Right atrium auricular region (tissue), 2 donors: ENCODE results near the gene KHDRBS1. TPM values are rescaled to one million over a fixed set of nuclear protein-coding genes. Genes with fewer than 3 reads are reported as not detected.

Source experiments
- DNase-seq: peaks from one replicate; pipeline ENCODE4 v3.0.0-alpha.2; 2019; ENCODE audit warnings: low spot score
- H3K27ac ChIP-seq, 2 donors: fragments of 200-600 bp; sonication (generic); 1 replicate in 1 of 2; 2 replicates in 1 of 2; pipeline ENCODE4 v1.5.1; 2016 to 2019
- H3K27me3 ChIP-seq, 2 donors: fragments of 200-600 bp; sonication (generic); one replicate each; pipeline versions ENCODE4 v1.5.1 to v1.6.0; 2017 to 2019
- H3K36me3 ChIP-seq: fragments of 200-600 bp; sonication (generic); one replicate; pipeline ENCODE4 v1.5.1; 2016
- H3K4me1 ChIP-seq, 2 donors: fragments of 200-600 bp; sonication (generic); one replicate each; pipeline versions ENCODE4 v1.5.1 to v1.6.0; 2017 to 2019
- H3K4me3 ChIP-seq, 2 donors: fragments of 200-600 bp; sonication (generic); 1 replicate in 1 of 2; 2 replicates in 1 of 2; pipeline ENCODE4 v1.5.1; 2017 to 2019; ENCODE audit warnings: mild to moderate bottlenecking in 1 of 2, moderate library complexity in 1 of 2
- H3K9me3 ChIP-seq, 2 donors: fragments of 200-600 bp; sonication (generic); one replicate each; pipeline ENCODE4 v1.5.1; 2019
- CTCF ChIP-seq, 2 donors: fragments of 200-600 bp; sonication (generic); IDR thresholded peaks; one replicate each; pipeline ENCODE4 v1.5.1; 2019; ENCODE audit warnings: antibody characterized with exemption in 2 of 2
- total RNA-seq, 2 donors: library from RNA; depleted of rRNA; stranded (reverse); fragments of >200 nt; gene quantifications; one replicate each; pipeline ENCODE4 v1.1.0, GENCODE V29; 2016

Gene KHDRBS1
- total RNA-seq, 2 donors from 2014 or later: 44.5 to 47.2 TPM

GRCh38 chr1:31980835-31981455 lies 32.7 kb upstream of the KHDRBS1 start:
- Histone ChIP-seq H3K9me3 (no peaks in the 10 kb centered on the region), H3K4me3 (no peak overlapping the region), H3K36me3 (no peaks in the 10 kb centered on the region), H3K4me1 (peaks cover 0 to 4% of the 10 kb centered on the region in 2 donors), H3K27ac (no peak overlapping the region), H3K27me3 (no peaks in the 10 kb centered on the region)
- no peak for TF ChIP-seq CTCF (IDR thresholded peaks at IDR 0.05)
- DNase-seq: no peak

GRCh38 chr1:31981456-31981839 lies 32.2 kb upstream of the KHDRBS1 start:
- TF ChIP-seq CTCF (IDR thresholded peaks at IDR 0.05): no peak
- Histone ChIP-seq H3K9me3 (no peaks in the 10 kb centered on the region), H3K36me3 (no peaks in the 10 kb centered on the region), H3K4me1 (peaks cover 0 to 4% of the 10 kb centered on the region in 2 donors), H3K27ac (no peak overlapping the region), H3K4me3 (no peak overlapping the region), H3K27me3 (no peaks in the 10 kb centered on the region)
- no peak for DNase-seq

GRCh38 chr1:31981972-31982371 lies 31.7 kb upstream of the KHDRBS1 start:
- Histone ChIP-seq H3K36me3 (no peaks in the 10 kb centered on the region), H3K9me3 (no peaks in the 10 kb centered on the region), H3K4me3 (no peak overlapping the region), H3K27me3 (no peaks in the 10 kb centered on the region), H3K27ac (no peak overlapping the region), H3K4me1 (peaks cover 0 to 4% of the 10 kb centered on the region in 2 donors)
- TF ChIP-seq CTCF (IDR thresholded peaks at IDR 0.05): no peak
- no peak for DNase-seq

- no peaks in the 10 kb centered on the region for H3K27me3 ChIP-seq
- no peak overlapping the region for H3K27ac ChIP-seq
- no peaks in the 10 kb centered on the region for H3K4me1 ChIP-seq
- no peak for DNase-seq
- H3K4me3 ChIP-seq: no peak overlapping the region
- no peaks in the 10 kb centered on the region for H3K36me3 ChIP-seq
- H3K9me3 ChIP-seq: no peaks in the 10 kb centered on the region
- TF ChIP-seq CTCF (IDR thresholded peaks at IDR 0.05): no peak
Observed at GRCh38 chr1:31984419-31985347, 29.0 kb upstream of the KHDRBS1 start.

- TF ChIP-seq CTCF (IDR thresholded peaks at IDR 0.05): no peak
- H3K27me3 ChIP-seq: no peaks in the 10 kb centered on the region
- H3K9me3 ChIP-seq: no peaks in the 10 kb centered on the region
- H3K4me3 ChIP-seq: no peak overlapping the region
- H3K36me3 ChIP-seq: no peaks in the 10 kb centered on the region
- H3K4me1 ChIP-seq: no peaks in the 10 kb centered on the region
- DNase-seq: no peak
- H3K27ac ChIP-seq: no peak overlapping the region
Observed at GRCh38 chr1:31985430-31985829, 28.2 kb upstream of the KHDRBS1 start.
